K562 treated with DMSO at 1 percent for 4 hours (cell line): ENCODE measurements around the gene GNA12. TPM values are rescaled to one million over a fixed set of nuclear protein-coding genes. Genes with fewer than 3 reads are reported as not detected.

ENCODE experiments used
- total RNA-seq: library from RNA; unstranded; fragments of 300-600 nt; gene quantifications from 2 replicates; pipeline ENCODE4 v1.2.3, GENCODE V29; 2022; ENCODE audit not compliant: insufficient read depth

GNA12 gene, protein sequence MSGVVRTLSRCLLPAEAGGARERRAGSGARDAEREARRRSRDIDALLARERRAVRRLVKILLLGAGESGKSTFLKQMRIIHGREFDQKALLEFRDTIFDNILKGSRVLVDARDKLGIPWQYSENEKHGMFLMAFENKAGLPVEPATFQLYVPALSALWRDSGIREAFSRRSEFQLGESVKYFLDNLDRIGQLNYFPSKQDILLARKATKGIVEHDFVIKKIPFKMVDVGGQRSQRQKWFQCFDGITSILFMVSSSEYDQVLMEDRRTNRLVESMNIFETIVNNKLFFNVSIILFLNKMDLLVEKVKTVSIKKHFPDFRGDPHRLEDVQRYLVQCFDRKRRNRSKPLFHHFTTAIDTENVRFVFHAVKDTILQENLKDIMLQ
- 29.8 and 33.3 TPM in 2 replicates for total RNA-seq

GRCh38 chr7:2844153-2845033 lies at the start of gene GNA12:
GNA12 (minus strand) TSS chr7:2844308; CDS start chr7:2844161, 147 bp downstream.

DNA sequence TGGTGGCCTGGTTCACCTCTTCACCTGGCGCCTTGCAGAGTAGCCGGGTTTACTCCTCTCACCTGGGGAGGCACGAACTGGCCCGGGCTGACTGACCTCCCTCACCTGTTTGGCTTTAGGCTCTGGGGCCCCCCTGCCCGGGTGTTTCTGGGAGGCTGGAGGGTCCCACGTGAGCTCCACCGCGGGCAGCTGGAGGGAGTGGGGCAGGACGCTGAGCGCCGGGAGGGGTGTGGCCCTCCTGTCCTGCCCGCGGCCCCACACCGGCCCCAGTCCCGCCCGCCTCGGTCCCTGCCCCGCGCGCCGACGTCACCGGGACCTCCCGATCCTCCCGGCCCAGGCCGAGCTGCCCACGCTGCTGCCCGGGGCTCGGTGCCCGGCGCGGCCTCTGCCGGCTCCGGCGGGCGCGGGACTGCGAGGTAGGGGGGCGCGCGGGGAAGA lies 156.2 kb downstream of the GNA12 start, which contains the start of gene AMZ1:
AMZ1 (plus strand) TSS at position 322 of the 438 bp plus-strand sequence. CDS start 12,250 bp downstream, outside the sequence.

Other genes starting within 250 kb of the GNA12 start
- 7.3 and 9.1 TPM in 2 replicates for gene TTYH3, start 212.3 kb downstream of the GNA12 start, total RNA-seq
- gene AMZ1, start 156.1 kb downstream of the GNA12 start, total RNA-seq = not detected in 2 replicates
- 41.9 and 53.9 TPM in 2 replicates for gene CARD11, start 199.6 kb upstream of the GNA12 start, total RNA-seq